Kidney capillary endothelial cell (primary cell): ENCODE results near the gene CACNA1H.
"Not testable (repeated sequence)": the region's sequence is repeated elsewhere in the genome, so short reads cannot be mapped to it uniquely, and the experiment has no call there.

Experiments
- DNase-seq: peaks from one replicate; pipeline ENCODE4 v3.0.0-alpha.2; 2018; ENCODE audit warnings: low spot score

CACNA1H gene

GRCh38 chr16:1213796-1214372 is 61.0 kb downstream of the CACNA1H start:
- no peak for DNase-seq

DNA sequence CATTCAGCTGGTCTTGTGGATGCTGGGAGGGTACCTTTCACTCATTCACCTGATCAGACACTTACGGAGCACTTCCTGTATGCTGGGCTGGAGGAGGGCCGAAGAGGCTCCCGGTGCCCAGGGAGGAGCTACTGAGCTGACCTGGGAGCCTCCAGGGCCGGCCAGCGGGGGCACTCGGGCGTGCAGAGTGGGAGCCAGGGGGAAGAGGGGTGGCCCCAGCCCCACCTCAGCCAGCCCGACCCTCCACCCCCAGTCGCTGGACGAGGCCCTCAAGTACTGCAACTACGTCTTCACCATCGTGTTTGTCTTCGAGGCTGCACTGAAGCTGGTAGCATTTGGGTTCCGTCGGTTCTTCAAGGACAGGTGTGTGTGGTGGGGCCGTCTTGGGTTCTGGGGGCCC is 61.8 kb downstream of the CACNA1H start:
- no peak for DNase-seq

DNA sequence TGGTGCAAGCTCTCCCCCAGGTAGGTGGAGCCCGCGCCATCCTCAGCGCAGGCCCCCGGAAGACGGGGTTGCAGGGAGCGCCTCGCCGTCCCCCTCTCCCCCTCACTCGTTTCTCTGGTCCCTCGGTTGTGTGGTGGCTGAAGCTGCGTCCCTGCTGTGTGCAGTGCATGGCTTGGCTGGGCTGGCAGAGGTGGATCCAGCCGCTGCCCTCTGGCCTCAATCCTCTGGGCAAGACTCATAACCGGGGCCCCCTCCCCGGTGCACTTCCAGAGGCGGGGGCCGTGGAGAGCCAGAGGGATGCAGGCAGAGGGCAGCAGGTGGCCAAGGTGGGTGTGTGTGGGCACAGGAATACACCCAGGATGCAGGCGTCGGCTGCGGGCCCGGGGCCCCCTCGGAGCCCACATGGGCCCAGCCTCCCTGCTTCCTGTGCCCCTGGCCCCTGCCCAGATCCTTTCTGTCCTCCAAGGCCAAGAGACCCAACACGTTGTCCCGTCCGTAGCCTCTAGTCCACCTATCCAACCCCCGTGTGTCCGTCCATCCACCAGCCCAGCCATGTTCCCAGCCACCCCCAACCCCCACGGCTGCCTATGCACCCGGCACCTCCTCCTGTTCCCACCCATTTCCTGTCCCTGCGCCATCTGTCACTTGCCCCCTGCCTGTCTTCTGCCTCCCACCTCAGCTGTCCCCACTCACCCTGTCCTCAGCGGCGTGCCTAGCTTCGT is 62.8 kb downstream of the CACNA1H start:
- no peak for DNase-seq

DNA sequence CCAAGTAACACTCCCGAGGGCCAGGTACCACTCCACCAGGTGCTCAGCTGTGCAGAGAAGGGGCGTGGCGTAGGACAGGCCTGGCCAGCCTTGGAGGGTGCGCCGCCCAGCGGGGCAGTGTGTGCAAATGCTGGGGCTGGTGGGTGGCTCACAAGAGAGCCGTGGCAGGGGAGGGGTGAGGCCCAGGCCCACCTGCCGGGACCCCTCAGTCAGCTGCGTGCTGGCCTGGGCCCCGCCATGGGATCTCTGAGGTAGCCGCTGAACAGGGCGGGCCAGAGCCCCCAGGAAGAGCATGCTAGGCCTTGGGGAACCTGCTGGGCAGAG is 63.4 kb downstream of the CACNA1H start:
- no peak for DNase-seq

DNA sequence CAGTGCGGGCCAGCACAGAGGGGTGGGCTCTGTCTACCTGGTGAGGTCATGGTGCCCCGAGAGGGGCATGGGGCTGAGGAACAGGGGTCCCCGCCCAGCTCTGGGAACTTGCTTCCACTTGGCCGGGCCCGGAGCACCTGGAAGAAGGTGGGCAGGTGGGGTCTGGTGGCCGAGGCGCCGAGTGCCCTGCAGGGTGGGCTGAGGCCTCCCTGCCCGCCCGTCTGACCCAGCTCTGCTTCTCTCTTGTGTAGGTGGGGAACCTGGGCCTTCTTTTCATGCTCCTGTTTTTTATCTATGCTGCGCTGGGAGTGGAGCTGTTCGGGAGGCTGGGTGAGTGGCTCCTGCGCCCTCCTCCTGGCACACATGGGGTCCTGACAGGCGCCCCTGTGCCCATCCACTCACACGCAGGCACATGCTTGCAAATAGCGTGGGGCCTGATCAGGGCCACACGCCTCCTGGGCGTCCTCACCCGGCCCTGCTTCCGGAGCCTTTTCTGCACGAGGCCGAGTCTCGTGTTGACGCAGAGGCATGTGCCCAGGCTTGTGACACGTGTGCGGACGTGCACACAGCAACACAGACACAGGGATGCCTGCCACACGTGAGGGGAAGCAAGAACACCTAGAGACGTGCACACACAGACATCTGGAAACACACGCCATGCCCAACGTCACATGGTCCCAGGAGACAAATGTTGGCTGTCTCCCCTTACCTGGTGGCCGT is 63.9 kb downstream of the CACNA1H start:
- no peak for DNase-seq

- DNase-seq, result no peak
Observed at GRCh38 chr16:1217526-1217925, 64.6 kb downstream of the CACNA1H start.

DNA sequence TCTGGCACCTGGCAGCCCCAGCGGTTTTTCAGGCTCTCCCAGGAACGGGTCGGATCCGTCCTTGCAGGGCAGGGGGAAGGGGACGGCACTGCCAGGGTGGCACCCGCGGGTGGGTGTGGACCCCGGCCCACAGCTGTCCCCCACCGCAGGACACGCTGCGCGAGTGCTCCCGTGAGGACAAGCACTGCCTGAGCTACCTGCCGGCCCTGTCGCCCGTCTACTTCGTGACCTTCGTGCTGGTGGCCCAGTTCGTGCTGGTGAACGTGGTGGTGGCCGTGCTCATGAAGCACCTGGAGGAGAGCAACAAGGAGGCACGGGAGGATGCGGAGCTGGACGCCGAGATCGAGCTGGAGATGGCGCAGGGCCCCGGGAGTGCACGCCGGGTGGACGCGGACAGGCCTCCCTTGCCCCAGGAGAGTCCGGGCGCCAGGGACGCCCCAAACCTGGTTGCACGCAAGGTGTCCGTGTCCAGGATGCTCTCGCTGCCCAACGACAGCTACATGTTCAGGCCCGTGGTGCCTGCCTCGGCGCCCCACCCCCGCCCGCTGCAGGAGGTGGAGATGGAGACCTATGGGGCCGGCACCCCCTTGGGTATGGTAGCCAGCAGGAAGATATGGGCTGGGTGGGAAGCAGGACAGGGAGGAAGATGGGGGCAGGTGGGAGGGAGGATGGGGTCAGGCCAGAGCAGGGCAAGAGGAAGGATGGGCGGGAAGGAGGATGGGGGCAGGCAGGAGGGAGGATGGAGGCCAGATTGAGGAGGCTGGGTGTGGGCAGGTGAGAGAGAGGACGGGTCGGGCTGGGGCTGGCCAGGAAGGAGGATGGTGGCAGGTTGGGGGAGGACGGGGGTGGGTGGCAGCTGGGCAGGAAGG is 65.4 kb downstream of the CACNA1H start:
- no peak for DNase-seq

DNA sequence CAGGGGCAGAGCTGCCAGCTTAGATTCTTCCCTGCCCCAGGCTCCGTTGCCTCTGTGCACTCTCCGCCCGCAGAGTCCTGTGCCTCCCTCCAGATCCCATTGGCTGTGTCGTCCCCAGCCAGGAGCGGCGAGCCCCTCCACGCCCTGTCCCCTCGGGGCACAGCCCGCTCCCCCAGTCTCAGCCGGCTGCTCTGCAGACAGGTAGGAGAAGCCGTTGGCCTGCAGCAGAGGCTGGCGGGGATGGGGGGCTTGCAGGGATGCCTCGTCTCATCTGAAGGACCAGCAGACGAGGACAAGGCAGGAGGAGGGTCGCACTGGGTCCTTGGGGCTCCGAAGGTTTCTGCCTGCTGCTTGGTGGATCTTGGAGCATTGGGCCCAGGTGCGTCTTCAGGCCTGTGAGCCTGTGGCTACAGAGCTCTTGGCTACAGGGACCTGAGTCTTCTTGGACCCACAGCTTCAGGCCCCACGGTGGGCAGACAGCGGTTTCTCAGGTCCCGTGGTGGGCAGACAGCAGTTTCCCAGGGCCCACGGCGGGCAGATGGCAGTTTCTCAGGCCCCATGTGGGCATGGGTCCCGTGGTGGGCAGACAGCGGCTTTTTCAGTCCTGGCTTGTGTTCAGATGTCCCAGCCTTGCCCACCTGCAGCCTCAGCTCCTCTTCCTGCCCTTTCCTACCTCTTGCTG is 66.2 kb downstream of the CACNA1H start:
- DNase-seq, result no peak

- DNase-seq, result no peak
Observed at GRCh38 chr16:1220098-1220728, 67.3 kb downstream of the CACNA1H start.

DNA sequence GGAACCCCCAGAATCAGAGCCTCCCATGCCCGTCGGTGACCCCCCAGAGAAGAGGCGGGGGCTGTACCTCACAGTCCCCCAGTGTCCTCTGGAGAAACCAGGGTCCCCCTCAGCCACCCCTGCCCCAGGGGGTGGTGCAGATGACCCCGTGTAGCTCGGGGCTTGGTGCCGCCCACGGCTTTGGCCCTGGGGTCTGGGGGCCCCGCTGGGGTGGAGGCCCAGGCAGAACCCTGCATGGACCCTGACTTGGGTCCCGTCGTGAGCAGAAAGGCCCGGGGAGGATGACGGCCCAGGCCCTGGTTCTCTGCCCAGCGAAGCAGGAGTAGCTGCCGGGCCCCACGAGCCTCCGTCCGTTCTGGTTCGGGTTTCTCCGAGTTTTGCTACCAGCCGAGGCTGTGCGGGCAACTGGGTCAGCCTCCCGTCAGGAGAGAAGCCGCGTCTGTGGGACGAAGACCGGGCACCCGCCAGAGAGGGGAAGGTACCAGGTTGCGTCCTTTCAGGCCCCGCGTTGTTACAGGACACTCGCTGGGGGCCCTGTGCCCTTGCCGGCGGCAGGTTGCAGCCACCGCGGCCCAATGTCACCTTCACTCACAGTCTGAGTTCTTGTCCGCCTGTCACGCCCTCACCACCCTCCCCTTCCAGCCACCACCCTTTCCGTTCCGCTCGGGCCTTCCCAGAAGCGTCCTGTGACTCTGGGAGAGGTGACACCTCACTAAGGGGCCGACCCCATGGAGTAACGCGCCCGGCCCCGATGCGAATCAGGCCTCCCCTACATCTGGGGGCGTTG is 68.1 kb downstream of the CACNA1H start:
- DNase-seq, result no peak

GRCh38 chr16:1221628-1222552 is 69.0 kb downstream of the CACNA1H start:
- no peak for DNase-seq

DNA sequence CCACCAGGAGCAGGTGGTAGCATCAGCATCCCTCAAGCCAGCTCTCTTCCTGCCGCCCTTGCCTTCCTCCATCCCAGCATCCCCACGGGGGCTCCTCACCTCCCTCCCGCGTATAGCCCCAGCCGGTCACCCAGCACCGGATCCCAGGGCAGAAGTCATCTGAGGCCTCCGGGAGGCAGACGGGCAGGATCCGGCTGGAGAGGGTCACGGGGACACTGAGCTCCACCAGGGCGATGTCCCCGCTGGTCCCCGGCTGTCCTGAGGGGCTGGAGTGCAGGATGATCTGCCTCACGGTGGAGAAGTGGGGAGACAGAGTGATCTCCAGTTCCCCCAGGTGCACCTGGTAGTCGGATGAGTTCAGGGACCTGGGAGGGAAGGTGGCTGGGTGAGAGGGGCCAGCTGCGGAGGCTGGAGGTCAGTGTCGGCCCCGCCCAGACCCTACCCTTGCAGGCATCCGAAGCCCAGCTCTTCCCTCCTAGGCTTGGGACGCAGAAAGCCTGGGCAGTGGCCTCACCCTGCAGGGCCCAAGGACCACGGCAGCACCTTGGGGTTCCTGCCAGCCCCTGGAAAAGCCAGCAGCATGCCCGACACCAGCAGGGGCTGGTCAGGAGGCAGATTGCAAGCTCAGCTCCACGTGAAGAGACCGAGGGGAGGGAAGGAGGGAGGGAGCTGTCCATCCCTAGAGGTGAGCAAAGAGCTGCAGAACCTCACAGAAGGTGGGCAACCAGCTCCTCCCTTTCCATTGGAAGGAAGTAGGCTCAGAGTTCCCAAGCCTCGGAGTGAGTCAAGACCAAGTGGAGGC is 69.8 kb downstream of the CACNA1H start:
- no peak for DNase-seq

- DNase-seq, result no peak
Observed at GRCh38 chr16:1223355-1224214, 70.7 kb downstream of the CACNA1H start.

GRCh38 chr16:1224558-1224957 is 71.7 kb downstream of the CACNA1H start:
- no peak for DNase-seq

DNA sequence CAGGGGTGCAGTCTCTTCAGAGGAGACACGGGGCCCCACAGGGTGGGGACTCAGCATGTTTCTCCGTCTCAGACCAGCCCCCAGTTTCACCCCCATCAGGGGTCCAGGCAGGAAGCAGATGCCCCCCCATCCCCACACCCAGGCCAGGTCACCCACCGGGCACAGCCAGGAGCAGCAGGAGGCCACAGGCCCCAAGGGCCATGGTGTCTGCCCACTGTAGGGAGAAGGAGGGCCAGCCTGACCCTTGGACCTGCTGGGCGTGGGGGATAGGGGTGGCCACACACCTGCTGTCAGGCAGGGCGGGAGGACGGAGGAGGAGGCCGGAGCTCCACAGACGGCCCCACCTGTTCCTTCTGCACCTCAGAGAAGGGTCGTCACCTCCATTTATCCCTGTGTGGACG is 72.1 kb downstream of the CACNA1H start, which contains the start of gene TPSG1:
TPSG1 (minus strand) TSS at position 218 of the 401 bp plus-strand sequence; CDS start at position 202, 16 bp downstream.
- no peak for DNase-seq

DNA sequence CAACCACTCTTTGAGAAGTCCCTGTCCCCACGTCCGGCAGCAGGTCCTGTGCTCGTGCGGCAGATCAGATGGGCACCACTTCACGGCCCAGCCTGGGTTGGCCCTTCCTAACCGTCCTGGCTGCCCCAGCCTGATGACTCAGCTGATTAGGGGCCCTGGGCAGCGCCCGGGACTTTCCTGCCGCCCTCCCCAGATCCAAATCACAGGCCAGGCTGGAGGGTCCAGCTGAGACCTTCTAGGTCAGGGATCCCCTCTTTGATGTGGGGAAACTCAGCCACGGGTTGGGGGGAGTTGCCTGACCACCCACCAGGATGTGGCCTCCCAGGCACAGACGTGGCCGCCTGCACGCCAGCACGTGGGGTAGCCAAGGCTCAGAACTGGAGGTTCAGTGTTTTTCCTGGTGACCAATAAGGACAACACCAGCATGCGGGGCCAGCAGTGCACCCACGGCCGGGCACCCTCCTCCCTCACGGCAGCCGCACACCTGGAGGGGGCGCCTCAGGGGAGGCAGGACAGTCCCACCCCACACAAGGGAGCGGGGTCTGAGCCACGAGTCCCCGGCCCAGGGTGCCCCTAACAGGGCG is 72.9 kb downstream of the CACNA1H start:
- DNase-seq, result not testable (repeated sequence)

GRCh38 chr16:1226692-1227091 is 73.8 kb downstream of the CACNA1H start:
- not testable (repeated sequence) for DNase-seq
